Measurements from ENCODE around the gene ILDR2. TPM values are rescaled to one million over a fixed set of nuclear protein-coding genes. Genes with fewer than 3 reads are reported as not detected.

The ILDR2 gene
- polyA plus RNA-seq, 1 donor (not counting 4 experiments of a cell fraction or from before 2014, with no cell fraction given), result not detected

- no peak overlapping the region for H3K9ac ChIP-seq (ENCODE audit: control insufficient read depth, extremely low read depth, insufficient read depth, low read length)
- TF ChIP-seq EZH2 (IDR thresholded peaks at IDR 0.05; ENCODE audit: low read length) (no peak), CTCF (optimal IDR thresholded peaks at IDR 0.05 in 1 of 3, IDR thresholded peaks at IDR 0.05 in 1 of 3, conservative IDR thresholded peaks at IDR 0.05 in 1 of 3; ENCODE audit: extremely low read depth in 1 of 3, insufficient read depth in 2 of 3, low read length in 3 of 3) (no peak)
- no peaks in the 10 kb centered on the region for H3K9me3 ChIP-seq (ENCODE audit: control insufficient read depth, low read depth, low read length)
- no peaks in the 10 kb centered on the region for H3K36me3 ChIP-seq (ENCODE audit: control insufficient read depth in 2 of 2, extremely low read depth in 1 of 2, insufficient read depth in 2 of 2, low read length in 2 of 2)
- no peak for DNase-seq (ENCODE audit: low read depth, low spot score)
- H3K79me2 ChIP-seq (ENCODE audit: control insufficient read depth, insufficient read depth, low read length), result no peaks in the 10 kb centered on the region
- dilution Hi-C loops (cut with MboI; ENCODE audit: extremely low pct_ligation_motif_present, low sequenced_read_pairs), result no loop called here
- H3K27ac ChIP-seq (ENCODE audit: control insufficient read depth, insufficient read depth, low read length), result no peak overlapping the region
- no peak for FAIRE-seq
- H3K4me2 ChIP-seq (ENCODE audit: control insufficient read depth, extremely low read depth, insufficient read depth, low read depth, low read length), result no peak overlapping the region
- H4K20me1 ChIP-seq (ENCODE audit: control insufficient read depth, extremely low read depth, insufficient read depth, low read length), result no peaks in the 10 kb centered on the region
- H3K27me3 ChIP-seq (ENCODE audit: control insufficient read depth, extremely low read depth, insufficient read depth, low read length), result peaks cover 25% of the 10 kb centered on the region
- no peaks in the 10 kb centered on the region for H3K9me1 ChIP-seq (ENCODE audit: control insufficient read depth, extremely low read depth, insufficient read depth, low read length)
- no peak overlapping the region for H3K4me3 ChIP-seq (ENCODE audit: control insufficient read depth in 2 of 3, extremely low read depth in 1 of 3, insufficient read depth in 2 of 3, low read depth in 1 of 3, low read length in 3 of 3)
- peaks cover 2% of the 10 kb centered on the region for H3K4me1 ChIP-seq (ENCODE audit: control insufficient read depth, extremely low read depth, insufficient read depth, low read length)
- no peak overlapping the region for H2AFZ ChIP-seq (ENCODE audit: control insufficient read depth, low read length)
Measured at GRCh38 chr1:166915941-166916340, 59.4 kb downstream of the ILDR2 start.

GRCh38 chr1:166915042-166915441 lies 60.3 kb downstream of the ILDR2 start:
- FAIRE-seq (no peak), DNase-seq (ENCODE audit: low read depth, low spot score) (no peak)
- peaks cover 16% of the 10 kb centered on the region for H3K27me3 ChIP-seq (ENCODE audit: control insufficient read depth, extremely low read depth, insufficient read depth, low read length)
- H3K36me3 ChIP-seq (ENCODE audit: control insufficient read depth in 2 of 2, extremely low read depth in 1 of 2, insufficient read depth in 2 of 2, low read length in 2 of 2), result no peaks in the 10 kb centered on the region
- no peak overlapping the region for H2AFZ ChIP-seq (ENCODE audit: control insufficient read depth, low read length)
- H3K4me3 ChIP-seq (ENCODE audit: control insufficient read depth in 2 of 3, extremely low read depth in 1 of 3, insufficient read depth in 2 of 3, low read depth in 1 of 3, low read length in 3 of 3), result no peak overlapping the region
- no peak for TF ChIP-seq EZH2 (IDR thresholded peaks at IDR 0.05; ENCODE audit: low read length)
- TF ChIP-seq CTCF (optimal IDR thresholded peaks at IDR 0.05 in 1 of 3, IDR thresholded peaks at IDR 0.05 in 1 of 3, conservative IDR thresholded peaks at IDR 0.05 in 1 of 3; ENCODE audit: extremely low read depth in 1 of 3, insufficient read depth in 2 of 3, low read length in 3 of 3), result no peak
- no peaks in the 10 kb centered on the region for H3K79me2 ChIP-seq (ENCODE audit: control insufficient read depth, insufficient read depth, low read length)
- no peaks in the 10 kb centered on the region for H3K9me3 ChIP-seq (ENCODE audit: control insufficient read depth, low read depth, low read length)
- H3K9me1 ChIP-seq (ENCODE audit: control insufficient read depth, extremely low read depth, insufficient read depth, low read length), result no peaks in the 10 kb centered on the region
- no peak overlapping the region for H3K9ac ChIP-seq (ENCODE audit: control insufficient read depth, extremely low read depth, insufficient read depth, low read length)
- no peaks in the 10 kb centered on the region for H4K20me1 ChIP-seq (ENCODE audit: control insufficient read depth, extremely low read depth, insufficient read depth, low read length)
- H3K27ac ChIP-seq (ENCODE audit: control insufficient read depth, insufficient read depth, low read length), result no peak overlapping the region
- peaks cover 2% of the 10 kb centered on the region for H3K4me1 ChIP-seq (ENCODE audit: control insufficient read depth, extremely low read depth, insufficient read depth, low read length)
- dilution Hi-C loops (cut with MboI; ENCODE audit: extremely low pct_ligation_motif_present, low sequenced_read_pairs), result no loop called here
- no peak overlapping the region for H3K4me2 ChIP-seq (ENCODE audit: control insufficient read depth, extremely low read depth, insufficient read depth, low read depth, low read length)
